ENCODE results near the gene MYO3B. TPM values are rescaled to one million over a fixed set of nuclear protein-coding genes. Genes with fewer than 3 reads are reported as not detected.

MYO3B gene
- total and polyA plus RNA-seq, 2 of the 8 experiments (the other 6 are each of a cell fraction or from before 2014, with no cell fraction given) = 0.17 to 0.19 TPM

DNA sequence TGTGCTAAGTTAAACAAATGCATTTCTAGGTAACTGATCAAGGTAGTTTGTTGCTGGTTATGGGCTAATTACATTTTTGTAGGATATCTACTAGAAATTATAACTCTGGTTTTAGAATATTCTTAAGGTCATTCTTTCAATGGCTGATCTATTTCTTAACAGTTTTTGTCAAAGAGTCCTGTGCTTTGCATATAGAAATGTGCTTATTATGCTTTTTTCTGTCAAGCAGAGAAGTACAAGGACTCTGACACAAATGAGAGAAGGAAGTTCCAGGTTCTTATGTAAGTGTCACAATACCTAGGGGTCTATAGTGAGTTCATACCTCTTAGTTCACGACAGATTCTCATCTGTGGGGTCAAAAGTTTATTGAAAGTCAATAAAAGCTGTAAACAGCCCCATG is 88.4 kb downstream of the MYO3B start (continued):
- TF ChIP-seq, protein P1, sequence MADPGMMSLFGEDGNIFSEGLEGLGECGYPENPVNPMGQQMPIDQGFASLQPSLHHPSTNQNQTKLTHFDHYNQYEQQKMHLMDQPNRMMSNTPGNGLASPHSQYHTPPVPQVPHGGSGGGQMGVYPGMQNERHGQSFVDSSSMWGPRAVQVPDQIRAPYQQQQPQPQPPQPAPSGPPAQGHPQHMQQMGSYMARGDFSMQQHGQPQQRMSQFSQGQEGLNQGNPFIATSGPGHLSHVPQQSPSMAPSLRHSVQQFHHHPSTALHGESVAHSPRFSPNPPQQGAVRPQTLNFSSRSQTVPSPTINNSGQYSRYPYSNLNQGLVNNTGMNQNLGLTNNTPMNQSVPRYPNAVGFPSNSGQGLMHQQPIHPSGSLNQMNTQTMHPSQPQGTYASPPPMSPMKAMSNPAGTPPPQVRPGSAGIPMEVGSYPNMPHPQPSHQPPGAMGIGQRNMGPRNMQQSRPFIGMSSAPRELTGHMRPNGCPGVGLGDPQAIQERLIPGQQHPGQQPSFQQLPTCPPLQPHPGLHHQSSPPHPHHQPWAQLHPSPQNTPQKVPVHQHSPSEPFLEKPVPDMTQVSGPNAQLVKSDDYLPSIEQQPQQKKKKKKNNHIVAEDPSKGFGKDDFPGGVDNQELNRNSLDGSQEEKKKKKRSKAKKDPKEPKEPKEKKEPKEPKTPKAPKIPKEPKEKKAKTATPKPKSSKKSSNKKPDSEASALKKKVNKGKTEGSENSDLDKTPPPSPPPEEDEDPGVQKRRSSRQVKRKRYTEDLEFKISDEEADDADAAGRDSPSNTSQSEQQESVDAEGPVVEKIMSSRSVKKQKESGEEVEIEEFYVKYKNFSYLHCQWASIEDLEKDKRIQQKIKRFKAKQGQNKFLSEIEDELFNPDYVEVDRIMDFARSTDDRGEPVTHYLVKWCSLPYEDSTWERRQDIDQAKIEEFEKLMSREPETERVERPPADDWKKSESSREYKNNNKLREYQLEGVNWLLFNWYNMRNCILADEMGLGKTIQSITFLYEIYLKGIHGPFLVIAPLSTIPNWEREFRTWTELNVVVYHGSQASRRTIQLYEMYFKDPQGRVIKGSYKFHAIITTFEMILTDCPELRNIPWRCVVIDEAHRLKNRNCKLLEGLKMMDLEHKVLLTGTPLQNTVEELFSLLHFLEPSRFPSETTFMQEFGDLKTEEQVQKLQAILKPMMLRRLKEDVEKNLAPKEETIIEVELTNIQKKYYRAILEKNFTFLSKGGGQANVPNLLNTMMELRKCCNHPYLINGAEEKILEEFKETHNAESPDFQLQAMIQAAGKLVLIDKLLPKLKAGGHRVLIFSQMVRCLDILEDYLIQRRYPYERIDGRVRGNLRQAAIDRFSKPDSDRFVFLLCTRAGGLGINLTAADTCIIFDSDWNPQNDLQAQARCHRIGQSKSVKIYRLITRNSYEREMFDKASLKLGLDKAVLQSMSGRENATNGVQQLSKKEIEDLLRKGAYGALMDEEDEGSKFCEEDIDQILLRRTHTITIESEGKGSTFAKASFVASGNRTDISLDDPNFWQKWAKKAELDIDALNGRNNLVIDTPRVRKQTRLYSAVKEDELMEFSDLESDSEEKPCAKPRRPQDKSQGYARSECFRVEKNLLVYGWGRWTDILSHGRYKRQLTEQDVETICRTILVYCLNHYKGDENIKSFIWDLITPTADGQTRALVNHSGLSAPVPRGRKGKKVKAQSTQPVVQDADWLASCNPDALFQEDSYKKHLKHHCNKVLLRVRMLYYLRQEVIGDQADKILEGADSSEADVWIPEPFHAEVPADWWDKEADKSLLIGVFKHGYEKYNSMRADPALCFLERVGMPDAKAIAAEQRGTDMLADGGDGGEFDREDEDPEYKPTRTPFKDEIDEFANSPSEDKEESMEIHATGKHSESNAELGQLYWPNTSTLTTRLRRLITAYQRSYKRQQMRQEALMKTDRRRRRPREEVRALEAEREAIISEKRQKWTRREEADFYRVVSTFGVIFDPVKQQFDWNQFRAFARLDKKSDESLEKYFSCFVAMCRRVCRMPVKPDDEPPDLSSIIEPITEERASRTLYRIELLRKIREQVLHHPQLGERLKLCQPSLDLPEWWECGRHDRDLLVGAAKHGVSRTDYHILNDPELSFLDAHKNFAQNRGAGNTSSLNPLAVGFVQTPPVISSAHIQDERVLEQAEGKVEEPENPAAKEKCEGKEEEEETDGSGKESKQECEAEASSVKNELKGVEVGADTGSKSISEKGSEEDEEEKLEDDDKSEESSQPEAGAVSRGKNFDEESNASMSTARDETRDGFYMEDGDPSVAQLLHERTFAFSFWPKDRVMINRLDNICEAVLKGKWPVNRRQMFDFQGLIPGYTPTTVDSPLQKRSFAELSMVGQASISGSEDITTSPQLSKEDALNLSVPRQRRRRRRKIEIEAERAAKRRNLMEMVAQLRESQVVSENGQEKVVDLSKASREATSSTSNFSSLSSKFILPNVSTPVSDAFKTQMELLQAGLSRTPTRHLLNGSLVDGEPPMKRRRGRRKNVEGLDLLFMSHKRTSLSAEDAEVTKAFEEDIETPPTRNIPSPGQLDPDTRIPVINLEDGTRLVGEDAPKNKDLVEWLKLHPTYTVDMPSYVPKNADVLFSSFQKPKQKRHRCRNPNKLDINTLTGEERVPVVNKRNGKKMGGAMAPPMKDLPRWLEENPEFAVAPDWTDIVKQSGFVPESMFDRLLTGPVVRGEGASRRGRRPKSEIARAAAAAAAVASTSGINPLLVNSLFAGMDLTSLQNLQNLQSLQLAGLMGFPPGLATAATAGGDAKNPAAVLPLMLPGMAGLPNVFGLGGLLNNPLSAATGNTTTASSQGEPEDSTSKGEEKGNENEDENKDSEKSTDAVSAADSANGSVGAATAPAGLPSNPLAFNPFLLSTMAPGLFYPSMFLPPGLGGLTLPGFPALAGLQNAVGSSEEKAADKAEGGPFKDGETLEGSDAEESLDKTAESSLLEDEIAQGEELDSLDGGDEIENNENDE (IDR thresholded peaks at IDR 0.05; ENCODE audit: insufficient replicate concordance, low read length) = no peak
- TF ChIP-seq SRF (IDR thresholded peaks at IDR 0.05; ENCODE audit: low read depth, low read length) (no peak), KDM5A (IDR thresholded peaks at IDR 0.05; ENCODE audit: low read length) (no peak)
- TF ChIP-seq, protein P2, sequence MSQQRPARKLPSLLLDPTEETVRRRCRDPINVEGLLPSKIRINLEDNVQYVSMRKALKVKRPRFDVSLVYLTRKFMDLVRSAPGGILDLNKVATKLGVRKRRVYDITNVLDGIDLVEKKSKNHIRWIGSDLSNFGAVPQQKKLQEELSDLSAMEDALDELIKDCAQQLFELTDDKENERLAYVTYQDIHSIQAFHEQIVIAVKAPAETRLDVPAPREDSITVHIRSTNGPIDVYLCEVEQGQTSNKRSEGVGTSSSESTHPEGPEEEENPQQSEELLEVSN (IDR thresholded peaks at IDR 0.05) = no peak
